Measurements from ENCODE around the gene ASAH2.

DNA sequence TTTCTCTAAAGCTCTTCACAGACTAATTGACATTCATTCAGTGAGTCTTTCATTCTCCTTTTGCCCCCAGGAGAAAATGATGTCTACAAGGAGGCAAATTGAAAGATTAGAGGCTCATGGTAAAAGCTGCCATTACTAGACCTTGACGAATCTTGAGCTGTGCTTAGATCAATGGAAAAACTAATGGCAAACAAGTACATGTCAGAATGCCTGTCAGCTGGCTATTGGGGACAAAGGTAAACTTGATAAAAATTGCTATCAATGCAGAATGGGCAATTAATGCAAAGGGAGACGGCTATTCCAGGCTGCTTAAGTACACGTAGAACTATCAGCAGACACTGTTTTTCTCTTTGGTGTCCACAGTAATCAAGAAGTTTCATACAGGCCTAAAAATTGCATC lies 3.3 kb downstream of the ASAH2 start:
- TF ChIP-seq, protein P1, sequence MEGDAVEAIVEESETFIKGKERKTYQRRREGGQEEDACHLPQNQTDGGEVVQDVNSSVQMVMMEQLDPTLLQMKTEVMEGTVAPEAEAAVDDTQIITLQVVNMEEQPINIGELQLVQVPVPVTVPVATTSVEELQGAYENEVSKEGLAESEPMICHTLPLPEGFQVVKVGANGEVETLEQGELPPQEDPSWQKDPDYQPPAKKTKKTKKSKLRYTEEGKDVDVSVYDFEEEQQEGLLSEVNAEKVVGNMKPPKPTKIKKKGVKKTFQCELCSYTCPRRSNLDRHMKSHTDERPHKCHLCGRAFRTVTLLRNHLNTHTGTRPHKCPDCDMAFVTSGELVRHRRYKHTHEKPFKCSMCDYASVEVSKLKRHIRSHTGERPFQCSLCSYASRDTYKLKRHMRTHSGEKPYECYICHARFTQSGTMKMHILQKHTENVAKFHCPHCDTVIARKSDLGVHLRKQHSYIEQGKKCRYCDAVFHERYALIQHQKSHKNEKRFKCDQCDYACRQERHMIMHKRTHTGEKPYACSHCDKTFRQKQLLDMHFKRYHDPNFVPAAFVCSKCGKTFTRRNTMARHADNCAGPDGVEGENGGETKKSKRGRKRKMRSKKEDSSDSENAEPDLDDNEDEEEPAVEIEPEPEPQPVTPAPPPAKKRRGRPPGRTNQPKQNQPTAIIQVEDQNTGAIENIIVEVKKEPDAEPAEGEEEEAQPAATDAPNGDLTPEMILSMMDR (IDR thresholded peaks at IDR 0.05): no peak
- TF ChIP-seq POLR2A (IDR thresholded peaks at IDR 0.05): no peak

Measured in Peyer's patch (tissue), 4 donors.